ENCODE results near the gene FSD2.

- TF ChIP-seq, protein P1, sequence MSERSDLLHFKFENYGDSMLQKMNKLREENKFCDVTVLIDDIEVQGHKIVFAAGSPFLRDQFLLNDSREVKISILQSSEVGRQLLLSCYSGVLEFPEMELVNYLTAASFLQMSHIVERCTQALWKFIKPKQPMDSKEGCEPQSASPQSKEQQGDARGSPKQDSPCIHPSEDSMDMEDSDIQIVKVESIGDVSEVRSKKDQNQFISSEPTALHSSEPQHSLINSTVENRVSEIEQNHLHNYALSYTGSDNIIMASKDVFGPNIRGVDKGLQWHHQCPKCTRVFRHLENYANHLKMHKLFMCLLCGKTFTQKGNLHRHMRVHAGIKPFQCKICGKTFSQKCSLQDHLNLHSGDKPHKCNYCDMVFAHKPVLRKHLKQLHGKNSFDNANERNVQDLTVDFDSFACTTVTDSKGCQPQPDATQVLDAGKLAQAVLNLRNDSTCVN (CRISPR knock-in tag; IDR thresholded peaks at IDR 0.05) = no peak
- TF ChIP-seq BHLHE40 (IDR thresholded peaks at IDR 0.05; ENCODE audit: low read length) = no peak
- no peak for TF ChIP-seq TARDBP (IDR thresholded peaks at IDR 0.05)
- no peak for TF ChIP-seq PATZ1 (CRISPR knock-in tag; IDR thresholded peaks at IDR 0.05; ENCODE audit: borderline replicate concordance)
- TF ChIP-seq CTCF (IDR thresholded peaks at IDR 0.05 in 2 of 3, conservative IDR thresholded peaks at IDR 0.05 in 1 of 3; ENCODE audit: insufficient read depth in 2 of 3, low read depth in 1 of 3, low read length in 3 of 3) = no peak
- TF ChIP-seq TEAD4 (IDR thresholded peaks at IDR 0.05; ENCODE audit: low read length) = peak; percentile 95
- TF ChIP-seq TEAD4 (CRISPR knock-in tag; IDR thresholded peaks at IDR 0.05; ENCODE audit: borderline replicate concordance) = no peak
- no peak for TF ChIP-seq GABPB1 (CRISPR knock-in tag; IDR thresholded peaks at IDR 0.05)
- no peak for TF ChIP-seq RFX5 (IDR thresholded peaks at IDR 0.05; ENCODE audit: low read depth, low read length)
- TF ChIP-seq ZFP36 (IDR thresholded peaks at IDR 0.05; ENCODE audit: low read depth, low read length, partially characterized antibody) = peak; percentile 3
- TF ChIP-seq NELFE (IDR thresholded peaks at IDR 0.05; ENCODE audit: insufficient read depth, insufficient read length) = no peak
Measured at GRCh38 chr15:82802497-82802896, 3.4 kb downstream of the FSD2 start.
